GM08714 (cell line): ENCODE measurements around the gene APOA1.
"Not testable (repeated sequence)": the region's sequence is repeated elsewhere in the genome, so short reads cannot be mapped to it uniquely, and the experiment has no call there.

Experiments used
- H3K4me3 ChIP-seq: fragments of 200-500 bp; sonication (Bioruptor generic); 2 replicates; pipeline ENCODE4 v1.5.1; 2014; ENCODE audit warnings: mild to moderate bottlenecking, low read length, inconsistent platforms
- ZNF274 ChIP-seq: IDR thresholded peaks from 2 replicates; pipeline ENCODE4 v1.6.1; 2012; ENCODE audit warnings: mild to moderate bottlenecking, low read depth, low read length

The APOA1 gene

DNA sequence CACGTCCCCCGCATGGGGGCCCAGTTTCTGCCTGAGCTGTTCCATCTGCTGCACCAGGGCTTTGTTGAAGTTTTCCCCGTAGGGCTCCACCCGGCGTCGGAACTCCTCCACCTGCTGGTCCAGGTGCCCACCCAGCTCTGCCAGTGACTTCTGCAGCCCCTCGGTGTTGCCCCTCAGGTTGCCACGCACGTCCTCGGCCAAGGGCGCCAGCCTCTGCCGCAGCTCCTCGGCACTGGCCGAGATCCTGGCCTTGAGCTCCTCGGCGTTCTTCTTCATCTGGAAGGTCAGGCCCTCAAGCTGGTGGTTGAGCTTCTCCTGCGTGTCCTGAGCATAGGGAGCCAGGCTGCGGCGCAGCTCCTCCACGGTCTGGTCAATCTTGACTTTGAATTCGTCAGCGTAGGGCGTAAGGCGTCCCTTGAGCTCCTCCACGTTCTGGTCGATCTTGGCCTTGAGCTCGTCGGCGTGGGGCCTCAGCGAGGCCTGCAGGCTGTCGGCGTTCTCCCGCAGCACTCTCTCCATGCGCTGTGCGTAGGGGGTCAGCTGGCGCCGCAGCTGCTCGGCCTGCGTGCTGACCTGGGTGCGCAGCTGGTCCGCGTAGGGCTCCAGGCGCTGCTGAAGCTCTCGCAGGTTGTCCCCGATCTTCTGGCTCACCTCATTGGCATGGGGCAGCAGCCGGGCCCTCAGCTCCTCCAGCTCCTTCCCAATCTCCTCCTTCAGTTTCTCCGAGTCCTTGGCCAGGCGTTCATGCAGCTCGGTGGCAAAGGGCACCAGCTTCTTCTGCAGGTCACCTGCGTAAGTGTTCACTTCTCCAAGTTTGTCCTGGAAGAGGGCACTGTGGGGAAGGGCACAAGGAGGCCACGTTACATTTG lies 16.1 kb downstream of the APOA1 start:
- no peak overlapping the region for H3K4me3 ChIP-seq
- TF ChIP-seq ZNF274 = no peak

- no peak overlapping the region for H3K4me3 ChIP-seq
- no peak for TF ChIP-seq ZNF274
Measured at GRCh38 chr11:116819049-116819448, 18.4 kb downstream of the APOA1 start.

GRCh38 chr11:116814502-116814901 lies 22.9 kb downstream of the APOA1 start:
- TF ChIP-seq ZNF274 = no peak
- H3K4me3 ChIP-seq = no peak overlapping the region

GRCh38 chr11:116813781-116814471 lies 23.5 kb downstream of the APOA1 start:
- H3K4me3 ChIP-seq = no peak overlapping the region
- no peak for TF ChIP-seq ZNF274

DNA sequence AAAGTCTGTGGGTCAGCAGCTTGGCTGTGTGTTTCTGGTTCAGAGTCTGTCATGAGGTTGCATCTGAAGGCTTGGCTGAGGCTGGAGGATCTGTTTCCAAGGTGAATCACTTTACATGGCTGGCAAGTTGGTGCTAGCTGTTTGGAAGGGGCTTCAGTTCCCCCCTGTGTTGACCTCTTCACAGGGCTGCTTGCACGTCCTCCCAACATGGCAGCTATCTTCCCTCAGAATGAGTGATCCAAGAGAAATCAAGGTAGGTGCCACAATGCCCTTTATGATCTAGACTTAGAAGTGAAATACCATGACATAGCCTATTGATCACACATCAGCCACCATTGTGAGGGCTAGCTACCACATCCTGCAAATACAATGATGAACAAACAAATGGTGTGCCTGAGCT lies 24.3 kb downstream of the APOA1 start:
- TF ChIP-seq ZNF274 = no peak
- H3K4me3 ChIP-seq = no peak overlapping the region

DNA sequence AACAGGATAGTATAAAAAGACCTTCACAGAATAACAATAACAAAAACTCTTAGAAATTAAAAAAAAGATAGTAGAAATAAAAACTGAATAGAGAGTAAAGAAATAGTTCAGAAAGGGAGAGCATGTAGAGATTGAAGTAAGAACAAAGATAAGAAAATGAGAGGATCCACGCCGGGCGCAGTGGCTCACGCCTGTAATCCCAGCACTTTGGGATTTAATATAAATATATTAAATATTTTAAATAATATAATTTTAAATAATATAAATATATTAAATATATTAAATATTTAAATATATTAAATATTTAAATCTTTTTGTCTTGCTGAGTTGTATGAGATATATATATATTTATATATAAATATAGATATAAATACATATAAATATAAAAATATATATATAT lies 25.3 kb downstream of the APOA1 start:
- no peak for TF ChIP-seq ZNF274
- H3K4me3 ChIP-seq = no peak overlapping the region

- H3K4me3 ChIP-seq = no peak overlapping the region
- TF ChIP-seq ZNF274 = no peak
Measured at GRCh38 chr11:116811194-116811593, 26.2 kb downstream of the APOA1 start.

- TF ChIP-seq ZNF274 = no peak
- no peak overlapping the region for H3K4me3 ChIP-seq
Measured at GRCh38 chr11:116808262-116809175, 28.9 kb downstream of the APOA1 start.

DNA sequence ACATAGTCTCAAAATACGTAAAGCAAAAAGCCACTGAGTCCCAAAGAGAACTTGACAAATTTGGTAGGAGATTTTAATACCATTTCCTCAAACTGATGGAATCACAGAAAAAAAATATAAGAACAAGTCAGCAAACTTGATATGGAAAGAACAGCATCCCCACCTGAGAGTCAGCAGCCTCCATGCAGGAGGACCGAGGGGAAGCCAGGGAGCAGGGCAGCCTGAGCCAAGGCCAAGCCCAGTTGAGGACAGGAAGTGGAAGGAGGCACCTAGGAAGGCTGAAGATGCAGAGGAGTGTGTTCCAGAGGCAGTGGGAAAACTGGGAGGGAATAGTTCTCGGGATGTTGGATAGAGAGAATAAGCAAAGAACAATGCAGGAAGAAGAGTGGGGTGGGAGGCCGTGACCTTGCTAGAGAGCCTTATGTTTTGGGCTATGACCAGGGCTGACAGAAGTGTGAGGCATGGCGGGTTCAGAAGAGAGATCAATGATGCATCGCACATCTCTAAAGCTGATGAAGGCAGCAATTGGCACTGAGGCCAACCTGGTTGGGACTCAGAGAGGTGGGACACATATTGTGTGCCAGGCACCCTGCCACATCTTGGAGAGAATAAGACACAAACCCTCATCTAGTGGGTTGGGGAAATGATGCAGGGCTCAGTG lies 29.7 kb downstream of the APOA1 start:
- H3K4me3 ChIP-seq = no peak overlapping the region
- no peak for TF ChIP-seq ZNF274

DNA sequence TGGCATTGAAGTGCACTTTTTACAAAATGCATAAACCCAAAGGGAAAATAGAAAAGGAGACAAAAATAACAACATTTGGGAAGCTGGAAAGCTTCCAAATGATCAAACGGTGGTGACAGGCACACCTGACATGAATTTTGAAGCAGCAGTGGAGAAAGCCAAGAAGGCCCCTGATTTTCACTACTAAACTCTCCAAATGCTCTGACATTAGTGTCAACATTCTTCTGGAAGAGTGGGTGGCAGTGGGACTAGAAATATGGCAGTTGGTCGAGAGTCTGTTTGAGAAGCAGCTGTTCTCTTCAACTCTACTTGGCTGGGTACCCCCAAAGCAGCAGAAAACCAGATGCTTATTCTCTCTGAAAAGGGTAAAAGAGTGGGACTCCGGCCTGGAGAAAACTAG lies 33.4 kb downstream of the APOA1 start:
- TF ChIP-seq ZNF274 = no peak
- no peak overlapping the region for H3K4me3 ChIP-seq

GRCh38 chr11:116801662-116802061 lies 35.8 kb downstream of the APOA1 start:
- H3K4me3 ChIP-seq = not testable (repeated sequence)

DNA sequence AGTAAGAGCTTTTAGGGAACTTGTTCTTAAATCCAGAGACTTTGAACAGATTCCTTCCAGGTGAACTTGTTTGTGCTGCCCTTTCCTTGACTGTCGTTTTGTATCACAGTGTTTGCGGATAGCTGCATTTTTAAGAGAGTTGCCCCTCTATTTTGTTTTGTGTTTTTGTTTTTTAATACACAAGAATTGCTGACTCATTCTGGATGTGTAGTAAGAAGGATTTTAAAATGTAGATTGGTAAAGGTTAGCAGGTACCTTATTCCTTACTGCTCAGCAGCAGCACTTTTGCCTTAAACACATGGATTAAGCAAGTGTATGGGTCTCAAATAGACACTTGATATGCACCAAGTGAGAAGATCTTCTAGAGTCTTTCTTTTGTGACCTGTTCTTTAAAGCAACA lies 36.8 kb downstream of the APOA1 start:
- TF ChIP-seq ZNF274 = no peak

GRCh38 chr11:116798368-116798767 lies 39.1 kb downstream of the APOA1 start:
- no peak for TF ChIP-seq ZNF274
- no peak overlapping the region for H3K4me3 ChIP-seq

More for the DNA sequence above, 36.8 kb downstream of the APOA1 start:
- no peak overlapping the region for H3K4me3 ChIP-seq

- no peak overlapping the region for H3K4me3 ChIP-seq
- no peak for TF ChIP-seq ZNF274
Measured at GRCh38 chr11:116797816-116798215, 39.6 kb downstream of the APOA1 start.

- no peak for TF ChIP-seq ZNF274
- H3K4me3 ChIP-seq = no peak overlapping the region
Measured at GRCh38 chr11:116796548-116796947, 40.9 kb downstream of the APOA1 start.
